NCI-H82 treated with DMSO at 0.1 percent for 48 hours (cell line): ENCODE data around the gene HBG2.
"Not testable (repeated sequence)": the region's sequence is repeated elsewhere in the genome, so short reads cannot be mapped to it uniquely, and the experiment has no call there.

ENCODE experiments used
- DNase-seq: peaks from one replicate; lab custom pipeline; 2025; ENCODE audit not compliant: unreplicated experiment; lab: John Stamatoyannopoulos, UW

HBG2 gene

DNA sequence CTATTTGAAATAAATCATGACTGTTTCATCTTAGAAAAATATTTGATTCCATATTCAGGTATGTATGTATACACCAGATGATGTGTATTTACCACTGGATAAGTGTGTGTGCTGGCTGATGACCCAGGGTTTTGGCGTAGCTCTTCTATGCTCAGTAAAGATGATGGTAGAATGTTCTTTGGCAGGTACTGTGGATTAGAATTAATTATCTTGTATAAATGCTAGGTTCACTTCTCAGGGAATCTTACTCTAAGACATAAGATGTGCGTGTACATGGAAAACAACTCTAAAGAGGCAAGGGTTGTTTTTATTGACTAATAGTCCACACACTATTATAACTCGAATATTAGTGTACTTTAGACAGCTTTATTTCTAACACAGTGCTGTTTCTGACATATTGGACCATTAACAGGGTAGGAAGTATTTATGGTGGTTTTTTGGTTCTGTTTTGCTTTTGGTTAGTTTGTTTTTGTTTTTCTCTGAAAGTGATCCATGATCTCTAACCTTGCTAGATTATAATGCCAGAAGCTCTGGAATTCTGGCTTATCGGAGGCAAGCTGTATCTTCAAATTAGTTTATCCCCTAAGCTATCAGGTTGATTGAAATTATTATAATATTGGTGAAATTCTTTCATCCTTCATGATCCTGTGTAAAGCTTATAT is 3.9 kb downstream of the HBG2 start:
- DNase-seq = no peak

DNA sequence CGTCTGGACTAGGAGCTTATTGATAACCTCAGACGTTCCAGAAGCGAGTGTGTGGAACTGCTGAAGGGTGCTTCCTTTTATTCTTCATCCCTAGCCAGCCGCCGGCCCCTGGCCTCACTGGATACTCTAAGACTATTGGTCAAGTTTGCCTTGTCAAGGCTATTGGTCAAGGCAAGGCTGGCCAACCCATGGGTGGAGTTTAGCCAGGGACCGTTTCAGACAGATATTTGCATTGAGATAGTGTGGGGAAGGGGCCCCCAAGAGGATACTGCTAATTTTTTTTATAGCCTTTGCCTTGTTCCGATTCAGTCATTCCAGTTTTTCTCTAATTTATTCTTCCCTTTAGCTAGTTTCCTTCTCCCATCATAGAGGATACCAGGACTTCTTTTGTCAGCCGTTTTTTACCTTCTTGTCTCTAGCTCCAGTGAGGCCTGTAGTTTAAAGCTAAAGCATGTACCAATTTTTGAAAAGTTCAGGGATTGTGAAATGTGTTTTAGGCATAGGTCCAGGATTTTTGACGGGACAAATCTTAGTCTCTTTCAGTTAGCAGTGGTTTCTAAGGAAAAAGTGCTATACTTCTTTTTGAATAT is 4.7 kb downstream of the HBG2 start, which contains the start of gene HBG1:
Gene HBG1, minus strand, starts transcription at position 51 of the 590 bp plus-strand sequence. CDS start 53 bp downstream, outside the sequence.
- DNase-seq = not testable (repeated sequence)

GRCh38 chr11:5248498-5248897 is 6.1 kb downstream of the HBG2 start:
- DNase-seq = not testable (repeated sequence)

GRCh38 chr11:5247472-5248192 is 6.9 kb downstream of the HBG2 start:
- DNase-seq = no peak

DNA sequence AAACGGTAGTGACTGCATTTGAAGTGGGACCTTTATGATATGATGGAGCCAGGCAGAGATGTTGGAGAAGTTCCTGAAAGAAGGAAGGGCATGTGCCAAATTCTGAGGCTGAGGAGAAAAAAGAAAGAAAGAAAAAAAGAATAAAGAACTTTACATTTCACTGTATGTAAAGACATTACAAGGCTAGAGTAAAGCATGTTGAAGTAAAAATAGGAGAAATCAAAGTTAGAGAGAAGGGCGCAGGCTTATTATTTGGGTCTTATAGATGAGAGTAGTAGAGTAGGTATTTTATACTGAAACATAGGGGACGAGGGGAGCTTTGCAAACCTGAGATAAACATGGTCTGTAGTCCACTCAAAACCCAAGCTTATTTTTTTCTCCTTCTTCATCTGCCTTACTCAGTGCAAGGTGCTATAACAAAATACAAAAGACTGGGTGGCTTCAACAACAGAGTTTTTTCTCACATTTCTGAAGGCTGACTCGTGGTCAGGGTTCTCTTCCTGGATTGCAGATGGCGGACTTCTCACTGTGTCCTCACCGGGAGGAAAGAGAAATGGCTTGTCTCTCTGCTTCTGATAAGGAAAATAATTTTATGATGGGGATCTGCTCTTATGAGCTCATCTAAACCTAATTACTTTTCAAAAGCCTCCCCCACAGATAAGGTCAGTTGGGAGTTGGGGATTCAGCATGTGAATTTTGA is 7.7 kb downstream of the HBG2 start:
- no peak for DNase-seq

- no peak for DNase-seq
These were observed 9.4 kb downstream of the HBG2 start for GRCh38 chr11:5245155-5245554.

DNA sequence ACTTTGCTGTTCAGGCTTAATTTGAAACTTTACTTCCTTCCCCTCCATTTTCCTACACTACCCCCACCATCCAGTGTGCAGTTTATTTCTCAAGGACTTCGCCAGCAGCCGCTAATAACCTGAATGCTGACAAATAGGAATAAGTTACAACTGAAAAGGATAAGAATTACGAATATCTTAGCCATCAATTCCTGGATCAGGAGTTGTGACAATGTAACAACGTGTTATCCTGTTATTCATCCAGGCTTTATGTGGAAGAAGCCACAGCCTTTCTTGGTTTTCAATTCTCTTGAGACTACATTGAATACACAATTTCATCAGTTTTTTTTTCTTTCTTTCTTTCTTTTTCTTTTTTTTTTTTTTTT is 10.8 kb downstream of the HBG2 start:
- no peak for DNase-seq

GRCh38 chr11:5242933-5243815 is 11.4 kb downstream of the HBG2 start:
- no peak for DNase-seq

- no peak for DNase-seq
These were observed 12.4 kb downstream of the HBG2 start for GRCh38 chr11:5242208-5242607.

GRCh38 chr11:5241458-5241857 is 13.1 kb downstream of the HBG2 start:
- no peak for DNase-seq

GRCh38 chr11:5240458-5240857 is 14.1 kb downstream of the HBG2 start:
- no peak for DNase-seq

- no peak for DNase-seq
These were observed 14.5 kb downstream of the HBG2 start for GRCh38 chr11:5240056-5240455.

DNA sequence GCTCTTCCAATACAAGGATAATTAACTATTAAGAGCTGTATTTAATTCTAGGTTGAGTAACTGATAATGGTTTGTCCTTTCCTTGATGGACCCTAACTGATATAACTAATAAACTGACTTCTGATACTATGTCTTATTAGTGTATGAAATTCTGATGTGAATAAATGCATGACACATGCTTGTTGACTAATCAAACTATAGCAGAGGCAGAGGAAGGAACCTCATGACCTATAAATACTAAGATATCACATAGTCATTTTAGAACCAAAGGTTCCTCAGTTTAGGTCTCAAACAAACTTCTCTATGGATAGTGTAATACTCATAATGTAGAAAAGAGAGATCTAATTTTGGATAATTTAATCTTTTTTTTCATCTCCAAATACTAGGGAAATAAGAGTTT is 15.5 kb downstream of the HBG2 start:
- DNase-seq = no peak

GRCh38 chr11:5238486-5238885 is 16.1 kb downstream of the HBG2 start:
- no peak for DNase-seq

- no peak for DNase-seq
These were observed 17.2 kb downstream of the HBG2 start for GRCh38 chr11:5237420-5237819.

- DNase-seq = no peak
These were observed 19.1 kb downstream of the HBG2 start for GRCh38 chr11:5235364-5236095.

GRCh38 chr11:5234381-5234834 is 20.2 kb downstream of the HBG2 start, which contains the start of gene HBD:
Gene HBD, minus strand, starts transcription at chr11:5234483. Its CDS starts 50 bp downstream, at chr11:5234433.
- DNase-seq = no peak

DNA sequence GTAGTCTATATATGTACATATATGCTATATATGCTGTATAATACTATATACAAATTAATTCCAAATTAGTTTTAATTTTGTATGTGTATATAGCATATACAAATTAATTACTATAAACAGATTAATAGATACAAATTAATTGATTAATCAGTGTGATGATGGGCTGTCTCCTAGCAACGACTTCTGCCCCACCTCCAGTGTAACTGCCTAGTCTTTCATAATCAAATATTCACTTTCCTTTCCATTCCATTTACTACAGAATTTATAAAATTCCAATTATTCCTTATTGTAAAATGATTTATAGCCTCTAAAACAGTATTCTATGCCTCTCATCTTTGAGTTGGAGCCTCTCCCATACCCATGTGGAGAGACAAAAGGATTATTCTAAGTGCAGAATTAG is 21.3 kb downstream of the HBG2 start:
- no peak for DNase-seq

DNA sequence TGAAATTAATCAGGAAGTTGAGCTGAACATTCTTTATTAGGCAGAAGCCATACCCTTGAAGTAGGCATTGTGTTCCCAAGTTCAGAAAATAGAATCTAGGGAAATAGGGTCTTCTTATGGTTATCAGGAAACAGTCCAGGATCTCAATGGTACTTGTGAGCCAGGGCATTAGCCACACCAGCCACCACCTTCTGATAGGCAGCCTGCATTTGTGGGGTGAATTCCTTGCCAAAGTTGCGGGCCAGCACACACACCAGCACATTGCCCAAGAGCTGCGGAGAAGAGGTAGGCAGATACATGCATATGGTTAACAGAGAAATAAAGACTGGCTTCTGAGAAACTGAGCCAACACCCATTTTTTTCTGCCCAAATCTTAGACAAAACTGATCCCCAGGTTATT is 21.8 kb downstream of the HBG2 start:
- DNase-seq = no peak

- DNase-seq = no peak
These were observed 22.4 kb downstream of the HBG2 start for GRCh38 chr11:5232176-5232575.
